HepG2 (cell line): Measurements from ENCODE around the gene MBIP. TPM values are rescaled to one million over a fixed set of nuclear protein-coding genes. Genes with fewer than 3 reads are reported as not detected.

Experiments
- HNF4G ChIP-seq, 2 experiments: sonication (generic) in 1 of 2; formaldehyde crosslinking in 1 of 2; IDR thresholded peaks; 2 replicates each; pipeline versions ENCODE4 v1.4.0 to v1.6.1; 2011 to 2020; ENCODE audit warnings: borderline replicate concordance in 2 of 2, low read depth in 2 of 2, mild to moderate bottlenecking in 2 of 2, low read length in 1 of 2, missing genetic modification reagents in 1 of 2, moderate library complexity in 1 of 2
- JARID2 ChIP-seq: sonication (generic); formaldehyde crosslinking; IDR thresholded peaks from 2 replicates; pipeline ENCODE4 v1.8.1; 2023; ENCODE audit warnings: missing genetic modification reagents, inconsistent platforms; ENCODE audit not compliant: insufficient replicate concordance
- MAZ ChIP-seq, 2 experiments: sonication (generic) in 1 of 2; formaldehyde crosslinking in 1 of 2; IDR thresholded peaks; 2 replicates each; pipeline versions ENCODE4 v1.5.0 to v1.6.1; 2012 to 2020; ENCODE audit warnings: low read depth in 2 of 2, mild to moderate bottlenecking in 2 of 2, borderline replicate concordance in 1 of 2, improper control_type of control experiment in 1 of 2, low read length in 1 of 2, missing genetic modification reagents in 1 of 2, moderate library complexity in 1 of 2
- RFX5 ChIP-seq: IDR thresholded peaks from 2 replicates; pipeline ENCODE4 v1.6.1; 2011; ENCODE audit warnings: low read depth, low read length, improper control_type of control experiment
- SNAPC5 ChIP-seq: sonication (generic); formaldehyde crosslinking; IDR thresholded peaks from 2 replicates; pipeline ENCODE4 v1.8.1; 2023; ENCODE audit warnings: mild to moderate bottlenecking, missing genetic modification reagents, borderline replicate concordance
- THAP8 ChIP-seq: sonication (generic); formaldehyde crosslinking; IDR thresholded peaks from 2 replicates; pipeline ENCODE4 v1.5.1; 2020; ENCODE audit warnings: missing genetic modification reagents, mild to moderate bottlenecking, borderline replicate concordance
- USF2 ChIP-seq, 2 experiments: sonication (generic) in 1 of 2; formaldehyde crosslinking in 1 of 2; IDR thresholded peaks; 2 replicates each; pipeline versions ENCODE4 v1.5.1 to v1.6.1; 2011 to 2020; ENCODE audit warnings: borderline replicate concordance in 1 of 2, low read depth in 1 of 2, low read length in 1 of 2, mild to moderate bottlenecking in 1 of 2, missing genetic modification reagents in 1 of 2, moderate library complexity in 1 of 2
- ZBTB10 ChIP-seq: sonication (generic); formaldehyde crosslinking; IDR thresholded peaks from 2 replicates; pipeline ENCODE4 v1.4.0; 2020; ENCODE audit warnings: missing genetic modification reagents, borderline replicate concordance
- ZBTB14 ChIP-seq: sonication (generic); formaldehyde crosslinking; IDR thresholded peaks from 2 replicates; pipeline ENCODE4 v1.4.0; 2020; ENCODE audit warnings: missing genetic modification reagents
- ZNF274 ChIP-seq: sonication (generic); formaldehyde crosslinking; IDR thresholded peaks from 2 replicates; pipeline ENCODE4 v1.5.1; 2020; ENCODE audit warnings: mild to moderate bottlenecking, missing genetic modification reagents
- ZNF34 ChIP-seq: sonication (generic); formaldehyde crosslinking; IDR thresholded peaks from 2 replicates; pipeline ENCODE4 v1.4.0; 2020; ENCODE audit warnings: mild to moderate bottlenecking, missing genetic modification reagents, borderline replicate concordance
- ZNF354B ChIP-seq: sonication (generic); formaldehyde crosslinking; IDR thresholded peaks from 2 replicates; pipeline ENCODE4 v1.8.0; 2022; ENCODE audit warnings: mild to moderate bottlenecking, missing genetic modification reagents
- ZNF710 ChIP-seq: sonication (generic); formaldehyde crosslinking; IDR thresholded peaks from 2 replicates; pipeline ENCODE4 v1.5.0; 2020; ENCODE audit warnings: mild to moderate bottlenecking, missing genetic modification reagents, borderline replicate concordance
- ZNF773 ChIP-seq: sonication (generic); formaldehyde crosslinking; IDR thresholded peaks from 2 replicates; pipeline ENCODE4 v1.4.0; 2020; ENCODE audit warnings: missing genetic modification reagents, borderline replicate concordance
- polyA plus RNA-seq, 8 experiments: library from polyadenylated mRNA; depleted of rRNA in 3 of 8; stranded (reverse) in 7 of 8; unstranded in 1 of 8; fragments of >200 nt; fragmentation: Illumina TruSeq in 4 of 8; extraction: Trizol in 4 of 8; gene quantifications; 2 replicates each; pipeline versions ENCODE4 v1.2.1 to v1.2.3, GENCODE V29; 2011 to 2016; ENCODE audit warnings: low read depth in 4 of 8, missing spikeins in 1 of 8, mixed read lengths in 1 of 8; ENCODE audit not compliant: insufficient read depth in 1 of 8
- total RNA-seq, 5 experiments: library from RNA; depleted of rRNA; stranded (reverse); fragments of >200 nt; fragmentation: Illumina TruSeq; extraction: Trizol; gene quantifications; 2 replicates each; pipeline ENCODE4 v1.2.3, GENCODE V29; 2016; ENCODE audit warnings: low read depth in 1 of 5

MBIP gene
- total and polyA plus RNA-seq, 2 of the 13 experiments (the other 11 are each of a cell fraction or from before 2014, with no cell fraction given), result 48.1 to 48.6 TPM

GRCh38 chr14:36320200-36320896 lies at the start of gene MBIP (continued):
- TF ChIP-seq ZNF34, result no peak; the same call in 1 of the 2 replicates
- no peak for TF ChIP-seq JARID2 (CRISPR knock-in tag)
- TF ChIP-seq MAZ (IDR thresholded peaks at IDR 0.05; ENCODE audit: borderline replicate concordance, low read depth, low read length), result peak; percentile 100
- TF ChIP-seq MAZ (CRISPR knock-in tag; IDR thresholded peaks at IDR 0.05; ENCODE audit: low read depth), result peak; percentile 96
- peak; percentile 75; the same call in 1 of the 2 replicates for TF ChIP-seq SNAPC5 (CRISPR knock-in tag)
- TF ChIP-seq ZBTB10 (CRISPR knock-in tag), result no peak
- peak; percentile 79; the same call in 1 of the 2 replicates for TF ChIP-seq THAP8
- TF ChIP-seq ZNF354B (CRISPR knock-in tag), result peak; percentile 73; the same call in 1 of the 2 replicates
- peak; percentile 61; the same call in 1 of the 2 replicates for TF ChIP-seq ZNF274 (CRISPR knock-in tag)
- TF ChIP-seq RFX5, result peak; percentile 67
- no peak for TF ChIP-seq HNF4G (IDR thresholded peaks at IDR 0.05; ENCODE audit: borderline replicate concordance, low read depth, low read length)
- no peak; the same call in 1 of the 2 replicates for TF ChIP-seq HNF4G (CRISPR knock-in tag; IDR thresholded peaks at IDR 0.05; ENCODE audit: borderline replicate concordance, low read depth)
- TF ChIP-seq USF2 (IDR thresholded peaks at IDR 0.05; ENCODE audit: low read depth, low read length), result no peak
- no peak for TF ChIP-seq USF2 (CRISPR knock-in tag; IDR thresholded peaks at IDR 0.05; ENCODE audit: borderline replicate concordance)
- TF ChIP-seq ZNF773, result 0 out of 2 replicates have a peak, but pooled peaks have one; percentile 82
- no peak for TF ChIP-seq ZBTB14 (CRISPR knock-in tag)
- TF ChIP-seq ZNF710 (CRISPR knock-in tag), result peak; percentile 92
